HepG2 (cell line): ENCODE data around the gene SELENOW. TPM values are rescaled to one million over a fixed set of nuclear protein-coding genes. Genes with fewer than 3 reads are reported as not detected.
A peak's percentile ranks its signal among the peaks of the same experiment; 100 is the strongest.

ENCODE experiments used
- AGO2 ChIP-seq: fragments of 200-400 bp; formaldehyde crosslinking; optimal IDR thresholded peaks from 2 replicates; pipeline ENCODE3; 2017; ENCODE audit warnings: mild to moderate bottlenecking, low read depth, low read length, moderate library complexity
- FOSL1 ChIP-seq: sonication (generic); formaldehyde crosslinking; IDR thresholded peaks from 2 replicates; pipeline ENCODE4 v1.9.0; 2021; ENCODE audit warnings: missing genetic modification reagents, borderline replicate concordance
- FOXK2 ChIP-seq: fragments of 450-650 bp; IDR thresholded peaks from 2 replicates; pipeline ENCODE4 v1.6.1; 2016
- HNRNPLL ChIP-seq: fragments of 200-400 bp; formaldehyde crosslinking; IDR thresholded peaks from 2 replicates; pipeline ENCODE4 v1.6.1; 2017; ENCODE audit warnings: mild to moderate bottlenecking, low read depth, low read length; ENCODE audit not compliant: poor library complexity, severe bottlenecking
- HOXD1 ChIP-seq: sonication (generic); formaldehyde crosslinking; IDR thresholded peaks from 2 replicates; pipeline ENCODE4 v1.5.0; 2020; ENCODE audit warnings: missing genetic modification reagents
- KMT2A ChIP-seq: sonication (generic); formaldehyde crosslinking; IDR thresholded peaks from 2 replicates; pipeline ENCODE4 v1.4.0; 2020; ENCODE audit warnings: missing genetic modification reagents
- PHF21A ChIP-seq: sonication (generic); formaldehyde crosslinking; IDR thresholded peaks from 2 replicates; pipeline ENCODE4 v1.5.0; 2020; ENCODE audit warnings: mild to moderate bottlenecking, missing genetic modification reagents
- PITX1 ChIP-seq: sonication (generic); formaldehyde crosslinking; IDR thresholded peaks from 2 replicates; pipeline ENCODE4 v1.5.1; 2020; ENCODE audit warnings: mild to moderate bottlenecking, missing genetic modification reagents
- SP2 ChIP-seq: sonication (generic); formaldehyde crosslinking; IDR thresholded peaks from 2 replicates; pipeline ENCODE4 v1.5.1; 2020; ENCODE audit warnings: mild to moderate bottlenecking, missing genetic modification reagents
- ZFP82 ChIP-seq: sonication (generic); formaldehyde crosslinking; IDR thresholded peaks from 2 replicates; pipeline ENCODE4 v1.5.1; 2020; ENCODE audit warnings: mild to moderate bottlenecking, missing genetic modification reagents, borderline replicate concordance
- ZKSCAN8 ChIP-seq: IDR thresholded peaks from 2 replicates; pipeline ENCODE4 v1.6.1; 2016; ENCODE audit warnings: borderline replicate concordance, missing genetic modification reagents, missing compliant biosample characterization
- ZNF232 ChIP-seq: sonication (generic); formaldehyde crosslinking; IDR thresholded peaks from 2 replicates; pipeline ENCODE4 v1.4.0; 2020; ENCODE audit warnings: missing genetic modification reagents, borderline replicate concordance
- ZNF335 ChIP-seq: sonication (generic); formaldehyde crosslinking; IDR thresholded peaks from 2 replicates; pipeline ENCODE4 v1.4.0; 2020; ENCODE audit warnings: missing genetic modification reagents
- ZNF556 ChIP-seq: sonication (generic); formaldehyde crosslinking; IDR thresholded peaks from 2 replicates; pipeline ENCODE4 v1.4.0; 2020; ENCODE audit warnings: mild to moderate bottlenecking, missing genetic modification reagents, borderline replicate concordance
- ZNF644 ChIP-seq: IDR thresholded peaks from 2 replicates; pipeline ENCODE4 v1.6.1; 2016; ENCODE audit warnings: low read depth
- ZSCAN31 ChIP-seq: sonication (generic); formaldehyde crosslinking; IDR thresholded peaks from 2 replicates; pipeline ENCODE4 v1.5.0; 2020; ENCODE audit warnings: low read depth, mild to moderate bottlenecking, missing genetic modification reagents
- polyA plus RNA-seq, 8 experiments: library from polyadenylated mRNA; depleted of rRNA in 3 of 8; stranded (reverse) in 7 of 8; unstranded in 1 of 8; fragments of >200 nt; fragmentation: Illumina TruSeq in 4 of 8; extraction: Trizol in 4 of 8; gene quantifications; 2 replicates each; pipeline versions ENCODE4 v1.2.1 to v1.2.3, GENCODE V29; 2011 to 2016; ENCODE audit warnings: low read depth in 4 of 8, missing spikeins in 1 of 8, mixed read lengths in 1 of 8; ENCODE audit not compliant: insufficient read depth in 1 of 8
- total RNA-seq, 5 experiments: library from RNA; depleted of rRNA; stranded (reverse); fragments of >200 nt; fragmentation: Illumina TruSeq; extraction: Trizol; gene quantifications; 2 replicates each; pipeline ENCODE4 v1.2.3, GENCODE V29; 2016; ENCODE audit warnings: low read depth in 1 of 5
- TF ChIP-seq, protein P1 (sequence below): fragments of 450-650 bp; IDR thresholded peaks from 2 replicates; pipeline ENCODE4 v1.6.1; 2016
- TF ChIP-seq, protein P2 (sequence below), 2 experiments: sonication (generic) in 1 of 2; formaldehyde crosslinking in 1 of 2; IDR thresholded peaks; 2 replicates each; pipeline versions ENCODE4 v1.6.1 to v1.9.0; 2014 to 2022; ENCODE audit warnings: antibody characterized with exemption in 1 of 2, borderline replicate concordance in 1 of 2, inconsistent platforms in 1 of 2, low read depth in 1 of 2, missing genetic modification reagents in 1 of 2
- TF ChIP-seq, protein P3 (sequence below): sonication (generic); formaldehyde crosslinking; IDR thresholded peaks from 2 replicates; pipeline ENCODE4; 2020; ENCODE audit warnings: missing genetic modification reagents, mild to moderate bottlenecking, borderline replicate concordance

The SELENOW gene
- total and polyA plus RNA-seq, 2 of the 13 experiments (the other 11 are each of a cell fraction or from before 2014, with no cell fraction given): 50.3 to 64.7 TPM

DNA sequence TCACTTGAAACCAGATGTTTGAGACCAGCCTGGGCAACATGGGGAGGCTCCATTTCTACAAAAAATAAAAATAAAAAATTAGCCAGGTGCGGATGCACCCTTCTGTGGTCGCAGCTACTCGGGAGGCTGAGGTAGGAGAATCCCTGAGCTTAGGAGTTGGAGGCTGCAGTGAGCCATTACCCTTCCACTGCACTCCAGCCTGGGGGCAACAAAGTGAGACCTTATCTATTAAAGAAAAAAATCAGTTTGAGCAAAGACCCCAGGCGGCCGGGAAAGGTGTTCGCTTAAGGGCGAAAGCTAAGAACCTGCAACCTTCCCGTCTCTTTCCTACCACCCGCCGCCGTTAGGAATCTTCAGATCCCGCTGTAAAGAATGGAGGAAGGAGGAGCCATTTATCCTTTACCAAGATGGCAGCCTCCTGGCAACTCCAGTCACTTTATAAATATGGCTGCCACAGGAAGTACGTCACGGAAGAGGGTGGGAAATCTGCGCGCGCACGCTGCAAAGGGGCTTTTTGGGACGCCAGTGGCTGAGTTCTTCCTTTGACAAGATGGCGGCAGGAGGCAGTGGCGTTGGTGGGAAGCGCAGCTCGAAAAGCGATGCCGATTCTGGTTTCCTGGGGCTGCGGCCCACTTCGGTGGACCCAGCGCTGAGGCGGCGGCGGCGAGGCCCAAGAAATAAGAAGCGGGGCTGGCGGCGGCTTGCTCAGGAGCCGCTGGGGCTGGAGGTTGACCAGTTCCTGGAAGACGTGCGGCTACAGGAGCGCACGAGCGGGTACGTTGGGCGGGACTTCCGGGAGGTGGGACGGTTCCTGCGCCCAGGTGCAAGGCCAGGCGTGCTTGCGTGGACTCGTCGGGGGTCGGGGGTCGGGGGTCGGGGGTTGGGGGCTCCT is 33.2 kb upstream of the SELENOW start, which contains the start of gene NOP53 (continued):
- TF ChIP-seq, protein P1, sequence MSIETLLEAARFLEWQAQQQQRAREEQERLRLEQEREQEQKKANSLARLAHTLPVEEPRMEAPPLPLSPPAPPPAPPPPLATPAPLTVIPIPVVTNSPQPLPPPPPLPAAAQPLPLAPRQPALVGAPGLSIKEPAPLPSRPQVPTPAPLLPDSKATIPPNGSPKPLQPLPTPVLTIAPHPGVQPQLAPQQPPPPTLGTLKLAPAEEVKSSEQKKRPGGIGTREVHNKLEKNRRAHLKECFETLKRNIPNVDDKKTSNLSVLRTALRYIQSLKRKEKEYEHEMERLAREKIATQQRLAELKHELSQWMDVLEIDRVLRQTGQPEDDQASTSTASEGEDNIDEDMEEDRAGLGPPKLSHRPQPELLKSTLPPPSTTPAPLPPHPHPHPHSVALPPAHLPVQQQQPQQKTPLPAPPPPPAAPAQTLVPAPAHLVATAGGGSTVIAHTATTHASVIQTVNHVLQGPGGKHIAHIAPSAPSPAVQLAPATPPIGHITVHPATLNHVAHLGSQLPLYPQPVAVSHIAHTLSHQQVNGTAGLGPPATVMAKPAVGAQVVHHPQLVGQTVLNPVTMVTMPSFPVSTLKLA: no peak; the same call in 1 of the 2 replicates
- no peak for TF ChIP-seq FOXK2
- peak; percentile 64; the same call in 1 of the 2 replicates for TF ChIP-seq KMT2A (CRISPR knock-in tag)
- TF ChIP-seq SP2 (CRISPR knock-in tag): peak; percentile 88
- TF ChIP-seq, protein P2, sequence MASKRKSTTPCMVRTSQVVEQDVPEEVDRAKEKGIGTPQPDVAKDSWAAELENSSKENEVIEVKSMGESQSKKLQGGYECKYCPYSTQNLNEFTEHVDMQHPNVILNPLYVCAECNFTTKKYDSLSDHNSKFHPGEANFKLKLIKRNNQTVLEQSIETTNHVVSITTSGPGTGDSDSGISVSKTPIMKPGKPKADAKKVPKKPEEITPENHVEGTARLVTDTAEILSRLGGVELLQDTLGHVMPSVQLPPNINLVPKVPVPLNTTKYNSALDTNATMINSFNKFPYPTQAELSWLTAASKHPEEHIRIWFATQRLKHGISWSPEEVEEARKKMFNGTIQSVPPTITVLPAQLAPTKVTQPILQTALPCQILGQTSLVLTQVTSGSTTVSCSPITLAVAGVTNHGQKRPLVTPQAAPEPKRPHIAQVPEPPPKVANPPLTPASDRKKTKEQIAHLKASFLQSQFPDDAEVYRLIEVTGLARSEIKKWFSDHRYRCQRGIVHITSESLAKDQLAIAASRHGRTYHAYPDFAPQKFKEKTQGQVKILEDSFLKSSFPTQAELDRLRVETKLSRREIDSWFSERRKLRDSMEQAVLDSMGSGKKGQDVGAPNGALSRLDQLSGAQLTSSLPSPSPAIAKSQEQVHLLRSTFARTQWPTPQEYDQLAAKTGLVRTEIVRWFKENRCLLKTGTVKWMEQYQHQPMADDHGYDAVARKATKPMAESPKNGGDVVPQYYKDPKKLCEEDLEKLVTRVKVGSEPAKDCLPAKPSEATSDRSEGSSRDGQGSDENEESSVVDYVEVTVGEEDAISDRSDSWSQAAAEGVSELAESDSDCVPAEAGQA (IDR thresholded peaks at IDR 0.05; ENCODE audit: low read depth): peak; percentile 97
- TF ChIP-seq, protein P2 (CRISPR knock-in tag; IDR thresholded peaks at IDR 0.05; ENCODE audit: borderline replicate concordance): no peak
- TF ChIP-seq HOXD1 (CRISPR knock-in tag): 0 out of 2 replicates have a peak, but pooled peaks have one; percentile 46
- TF ChIP-seq FOSL1 (CRISPR knock-in tag): no peak
- peak; percentile 76 for TF ChIP-seq ZNF335 (CRISPR knock-in tag)
- no peak for TF ChIP-seq ZKSCAN8 (CRISPR knock-in tag)
- peak; percentile 64 for TF ChIP-seq HNRNPLL
- TF ChIP-seq ZFP82 (CRISPR knock-in tag): no peak
- TF ChIP-seq AGO2: peak; percentile 82
- TF ChIP-seq ZNF232 (CRISPR knock-in tag): no peak
- peak; percentile 100 for TF ChIP-seq ZNF644
- TF ChIP-seq ZNF556 (CRISPR knock-in tag): no peak; the same call in 1 of the 2 replicates
- TF ChIP-seq, protein P3, sequence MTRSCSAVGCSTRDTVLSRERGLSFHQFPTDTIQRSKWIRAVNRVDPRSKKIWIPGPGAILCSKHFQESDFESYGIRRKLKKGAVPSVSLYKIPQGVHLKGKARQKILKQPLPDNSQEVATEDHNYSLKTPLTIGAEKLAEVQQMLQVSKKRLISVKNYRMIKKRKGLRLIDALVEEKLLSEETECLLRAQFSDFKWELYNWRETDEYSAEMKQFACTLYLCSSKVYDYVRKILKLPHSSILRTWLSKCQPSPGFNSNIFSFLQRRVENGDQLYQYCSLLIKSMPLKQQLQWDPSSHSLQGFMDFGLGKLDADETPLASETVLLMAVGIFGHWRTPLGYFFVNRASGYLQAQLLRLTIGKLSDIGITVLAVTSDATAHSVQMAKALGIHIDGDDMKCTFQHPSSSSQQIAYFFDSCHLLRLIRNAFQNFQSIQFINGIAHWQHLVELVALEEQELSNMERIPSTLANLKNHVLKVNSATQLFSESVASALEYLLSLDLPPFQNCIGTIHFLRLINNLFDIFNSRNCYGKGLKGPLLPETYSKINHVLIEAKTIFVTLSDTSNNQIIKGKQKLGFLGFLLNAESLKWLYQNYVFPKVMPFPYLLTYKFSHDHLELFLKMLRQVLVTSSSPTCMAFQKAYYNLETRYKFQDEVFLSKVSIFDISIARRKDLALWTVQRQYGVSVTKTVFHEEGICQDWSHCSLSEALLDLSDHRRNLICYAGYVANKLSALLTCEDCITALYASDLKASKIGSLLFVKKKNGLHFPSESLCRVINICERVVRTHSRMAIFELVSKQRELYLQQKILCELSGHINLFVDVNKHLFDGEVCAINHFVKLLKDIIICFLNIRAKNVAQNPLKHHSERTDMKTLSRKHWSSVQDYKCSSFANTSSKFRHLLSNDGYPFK (CRISPR knock-in tag): peak; percentile 99
- TF ChIP-seq ZSCAN31 (CRISPR knock-in tag): peak; percentile 85; the same call in 1 of the 2 replicates
- TF ChIP-seq PITX1 (CRISPR knock-in tag): no peak
- TF ChIP-seq PHF21A (CRISPR knock-in tag): peak; percentile 59
